ENCODE data around the gene FCRLB. TPM values are rescaled to one million over a fixed set of nuclear protein-coding genes. Genes with fewer than 3 reads are reported as not detected.

FCRLB gene
- total and polyA plus RNA-seq, 9 of the 15 experiments (the other 6 are each of a cell fraction or from before 2014, with no cell fraction given) = 0.20 to 4.6 (median 1.3) TPM

GRCh38 chr1:161706482-161707347 is 14.6 kb upstream of the FCRLB start, which contains the start of gene FCRLA (continued):
- TF ChIP-seq YY1 (IDR thresholded peaks at IDR 0.05; ENCODE audit: borderline replicate concordance in 1 of 3, control insufficient read depth in 1 of 3, extremely low read depth in 1 of 3, insufficient read depth in 3 of 3, insufficient read length in 1 of 3, insufficient replicate concordance in 2 of 3, low read depth in 1 of 3, low read length in 2 of 3) = peak in 2 of 3 experiments; percentile 61 to 62
- peak in 1 of 2 experiments; percentile 30; a peak in 1 of 4 replicates for TF ChIP-seq FOXK2 (conservative IDR thresholded peaks at IDR 0.05 in 1 of 2, IDR thresholded peaks at IDR 0.05 in 1 of 2; ENCODE audit: low read depth in 2 of 2)
- peak; percentile 93 for TF ChIP-seq CEBPG (CRISPR knock-in tag; IDR thresholded peaks at IDR 0.05)
- peak; percentile 84 to 87 for TF ChIP-seq CEBPG (tag; conservative IDR thresholded peaks at IDR 0.05 in 1 of 2, IDR thresholded peaks at IDR 0.05 in 1 of 2)
- peak; percentile 89 to 90 for TF ChIP-seq KDM1A (IDR thresholded peaks at IDR 0.05)
- peak; percentile 68 for TF ChIP-seq DACH1 (IDR thresholded peaks at IDR 0.05; ENCODE audit: partially characterized antibody)
- TF ChIP-seq ARNT (IDR thresholded peaks at IDR 0.05) = peak in 1 of 2 experiments; percentile 44; a peak in 1 of 4 replicates
- peak; percentile 50 for TF ChIP-seq CREM (IDR thresholded peaks at IDR 0.05; ENCODE audit: low read depth)
- 0 out of 2 replicates have a peak, but pooled peaks have one; percentile 25 for TF ChIP-seq ZNF395 (CRISPR knock-in tag; IDR thresholded peaks at IDR 0.05)
- 0 out of 2 replicates have a peak, but pooled peaks have one; percentile 33 for TF ChIP-seq DDX20 (tag; IDR thresholded peaks at IDR 0.05; ENCODE audit: low read depth)
- no peak for TF ChIP-seq CTCF (IDR thresholded peaks at IDR 0.05 in 2 of 3, conservative IDR thresholded peaks at IDR 0.05 in 1 of 3; ENCODE audit: insufficient read depth in 2 of 3, low read depth in 1 of 3, low read length in 3 of 3)
- peak; percentile 98 for TF ChIP-seq MEF2A (IDR thresholded peaks at IDR 0.05; ENCODE audit: control insufficient read depth, low read depth, low read length)
- TF ChIP-seq GATA2 (CRISPR knock-in tag; IDR thresholded peaks at IDR 0.05) = peak; percentile 33; the same call in 1 of the 2 replicates
- peak; percentile 91 for TF ChIP-seq JUN (IDR thresholded peaks at IDR 0.05; ENCODE audit: borderline replicate concordance, low read depth, low read length)
- peak; percentile 74; the same call in 1 of the 2 replicates for TF ChIP-seq JUN (CRISPR knock-in tag; IDR thresholded peaks at IDR 0.05; ENCODE audit: borderline replicate concordance)
- TF ChIP-seq CBFA2T3 (IDR thresholded peaks at IDR 0.05) = peak; percentile 70
- no peak for TF ChIP-seq BRF1 (IDR thresholded peaks at IDR 0.05; ENCODE audit: borderline replicate concordance, extremely low read depth, insufficient read length)
- TF ChIP-seq PKNOX1 (IDR thresholded peaks at IDR 0.05) = peak; percentile 80
- no peak for TF ChIP-seq E2F5 (CRISPR knock-in tag; IDR thresholded peaks at IDR 0.05)
- peak; percentile 17 for TF ChIP-seq TBP (optimal IDR thresholded peaks at IDR 0.05; ENCODE audit: low read depth, low read length)

Data from K562 (cell line).